GM10248 (cell line): ENCODE results near the gene RCAN2.

ENCODE experiments used
- CTCF ChIA-PET: fragments of 300-600 bp; sonication (Branson Sonifier 250); formaldehyde crosslinking; extraction: SDS; loops from one replicate; lab custom pipeline; 2021; ENCODE audit warnings: antibody characterized with exemption; lab: Yijun Ruan, JAX
- POLR2A ChIA-PET: fragments of 350-650 bp; sonication (Branson Sonifier 250); formaldehyde crosslinking; extraction: SDS; loops from one replicate; lab custom pipeline; 2020; ENCODE audit warnings: antibody characterized with exemption; lab: Yijun Ruan, JAX
- DNase-seq: peaks from one replicate; pipeline ENCODE4 v3.0.0; 2012; ENCODE audit errors: extremely low spot score
- CTCF ChIP-seq: IDR thresholded peaks from 2 replicates; pipeline ENCODE4 v1.5.1; 2012; ENCODE audit warnings: mild to moderate bottlenecking, low read depth; ENCODE audit errors: extremely low read depth, missing control alignments, control extremely low read depth

The RCAN2 gene

GRCh38 chr6:46466570-46466969 is 24.7 kb downstream of the RCAN2 start:
- CTCF ChIA-PET = interaction anchor here (1.5 to 2.6 kb wide), 4 partner anchors 10 to 24 kb away, joined by 3 to 15 read pairs (median 4); no protein-coding TSS in a partner anchor
- POLR2A ChIA-PET = no interaction called here
- TF ChIP-seq CTCF = no peak
- DNase-seq = no peak

- ChIA-PET CTCF (interaction anchor here (1.2 to 2.6 kb wide), 4 partner anchors 12 to 399 kb away, joined by 3 to 15 read pairs (median 4); no protein-coding TSS in a partner anchor), POLR2A (no interaction called here)
- DNase-seq = no peak
- no peak for TF ChIP-seq CTCF
Observed at GRCh38 chr6:46465294-46466165, 25.7 kb downstream of the RCAN2 start.

GRCh38 chr6:46456297-46456696 is 35.0 kb downstream of the RCAN2 start:
- no peak for TF ChIP-seq CTCF
- no peak for DNase-seq
- ChIA-PET CTCF (no interaction called here), POLR2A (no interaction called here)

- ChIA-PET CTCF (no interaction called here), POLR2A (no interaction called here)
- DNase-seq = no peak
- TF ChIP-seq CTCF = no peak
Observed at GRCh38 chr6:46454691-46455090, 36.6 kb downstream of the RCAN2 start.

GRCh38 chr6:46453741-46454316 is 37.4 kb downstream of the RCAN2 start:
- no peak for DNase-seq
- ChIA-PET CTCF (interaction anchor here (1.2 kb wide), 1 partner anchor 12 kb away, joined by 3 read pairs; no protein-coding TSS in a partner anchor), POLR2A (no interaction called here)
- no peak for TF ChIP-seq CTCF

- ChIA-PET CTCF (interaction anchor here (1.2 kb wide), 1 partner anchor 13 kb away, joined by 3 read pairs; no protein-coding TSS in a partner anchor), POLR2A (no interaction called here)
- no peak for DNase-seq
- TF ChIP-seq CTCF = no peak
Observed at GRCh38 chr6:46453216-46453615, 38.0 kb downstream of the RCAN2 start.
